Inferior parietal cortex (tissue), 1 donor: ENCODE measurements around the gene CHCHD6.
"Not testable (repeated sequence)": the region's sequence is repeated elsewhere in the genome, so short reads cannot be mapped to it uniquely, and the experiment has no call there.

Experiments
- DNase-seq: peaks from one replicate; pipeline ENCODE4 v3.0.0-alpha.2; 2016; ENCODE audit errors: extremely low spot score

The CHCHD6 gene

DNA sequence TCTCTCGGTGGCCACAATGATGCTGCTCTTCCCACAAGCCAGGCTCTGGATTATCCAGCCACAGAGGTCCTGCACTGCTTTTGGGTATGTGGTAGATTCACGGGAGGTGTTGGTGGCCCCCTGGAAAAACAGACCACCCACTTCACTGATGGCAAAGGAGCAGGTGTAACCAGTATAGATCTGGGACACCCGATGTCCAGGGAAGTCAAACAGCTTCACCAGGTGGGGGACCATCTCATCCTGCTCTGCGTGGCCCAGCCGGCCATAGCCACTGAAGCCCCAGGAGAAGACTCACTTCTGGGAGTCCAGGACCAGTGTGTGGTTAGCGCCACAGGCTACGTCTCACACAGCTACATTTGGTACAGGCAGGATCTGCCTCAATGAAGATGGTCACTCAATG lies 62.6 kb downstream of the CHCHD6 start:
- DNase-seq, result no peak

GRCh38 chr3:126768903-126769302 lies 64.9 kb downstream of the CHCHD6 start:
- no peak for DNase-seq

- DNase-seq, result no peak
These were observed 66.1 kb downstream of the CHCHD6 start for GRCh38 chr3:126770096-126770495.

DNA sequence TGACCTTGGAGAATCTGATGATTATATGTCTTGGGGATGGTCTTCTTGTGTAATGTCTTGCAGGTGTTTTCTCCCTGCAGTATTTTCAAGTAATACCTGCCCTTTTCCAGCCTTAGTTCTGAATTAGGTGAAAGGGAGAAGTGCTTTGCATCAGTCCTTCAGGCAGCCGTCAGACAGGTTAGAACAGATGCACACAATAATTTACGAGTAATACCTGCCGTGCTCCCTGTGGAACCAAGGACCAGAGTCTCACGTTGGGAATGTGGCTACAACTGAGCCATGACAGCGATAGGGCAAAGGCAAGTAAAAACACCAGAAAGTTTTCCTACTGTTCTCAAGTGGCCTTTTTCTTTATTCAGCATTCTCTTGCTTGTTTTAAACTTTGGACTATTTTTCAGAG lies 69.1 kb downstream of the CHCHD6 start:
- no peak for DNase-seq

DNA sequence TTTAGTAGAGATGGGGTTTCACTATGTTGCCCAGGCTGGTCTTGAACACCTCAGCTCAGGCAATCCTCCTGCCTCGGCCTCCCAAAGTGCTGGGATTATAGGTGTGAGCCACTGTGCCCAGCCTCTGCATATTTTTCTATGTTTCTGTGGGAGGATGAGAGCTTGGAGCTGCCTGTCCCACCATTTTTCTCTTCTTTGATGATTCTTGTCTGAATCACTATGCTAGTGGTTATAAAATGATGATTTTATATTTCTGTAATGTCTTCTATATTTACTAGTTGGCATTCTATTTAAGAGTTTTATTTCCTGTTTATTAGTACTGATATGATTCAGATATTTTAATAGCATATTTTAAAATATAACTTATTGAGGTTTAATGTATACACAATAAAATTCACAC lies 69.7 kb downstream of the CHCHD6 start:
- no peak for DNase-seq

GRCh38 chr3:126777366-126777765 lies 73.3 kb downstream of the CHCHD6 start:
- DNase-seq, result no peak

DNA sequence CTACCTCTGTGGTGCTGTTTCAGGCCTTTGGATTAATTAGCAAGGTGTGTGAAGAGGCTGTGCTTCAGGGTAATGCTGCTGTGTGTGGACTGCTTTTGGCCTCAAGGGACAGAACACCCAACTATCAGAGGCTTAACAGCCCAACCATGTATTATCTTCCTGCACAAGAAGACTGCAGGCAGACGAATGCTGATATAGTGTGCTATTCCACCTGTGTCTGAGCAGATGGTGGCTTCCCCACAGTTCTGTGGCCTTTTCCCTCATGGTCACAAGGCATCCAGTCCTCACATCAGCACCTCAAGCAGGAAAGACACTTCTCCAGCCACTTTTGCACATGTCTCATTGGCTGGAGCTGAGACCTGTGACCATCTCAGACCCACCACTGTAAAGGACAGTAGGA lies 76.6 kb downstream of the CHCHD6 start:
- DNase-seq, result no peak

DNA sequence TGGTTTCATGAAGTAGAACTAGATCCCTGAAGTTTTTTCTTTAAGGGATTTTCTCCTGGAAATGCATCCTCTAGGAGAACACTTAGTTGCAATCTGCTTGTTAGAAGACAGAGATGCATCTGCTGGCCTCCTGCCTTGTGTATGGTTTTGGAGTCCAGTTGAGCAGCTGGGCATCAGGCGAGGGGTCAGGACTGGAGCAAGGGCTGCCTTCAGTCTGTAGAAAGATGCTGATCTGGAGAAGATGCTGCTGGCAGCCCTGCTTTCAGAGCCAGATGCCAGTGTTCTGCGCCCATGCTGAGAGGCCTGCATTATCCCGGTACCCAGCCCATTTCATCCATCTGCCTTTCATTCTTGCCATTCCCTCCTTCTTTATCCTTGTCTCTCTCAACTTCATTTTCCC lies 77.4 kb downstream of the CHCHD6 start:
- no peak for DNase-seq

- no peak for DNase-seq
These were observed 78.0 kb downstream of the CHCHD6 start for GRCh38 chr3:126781889-126782491.

DNA sequence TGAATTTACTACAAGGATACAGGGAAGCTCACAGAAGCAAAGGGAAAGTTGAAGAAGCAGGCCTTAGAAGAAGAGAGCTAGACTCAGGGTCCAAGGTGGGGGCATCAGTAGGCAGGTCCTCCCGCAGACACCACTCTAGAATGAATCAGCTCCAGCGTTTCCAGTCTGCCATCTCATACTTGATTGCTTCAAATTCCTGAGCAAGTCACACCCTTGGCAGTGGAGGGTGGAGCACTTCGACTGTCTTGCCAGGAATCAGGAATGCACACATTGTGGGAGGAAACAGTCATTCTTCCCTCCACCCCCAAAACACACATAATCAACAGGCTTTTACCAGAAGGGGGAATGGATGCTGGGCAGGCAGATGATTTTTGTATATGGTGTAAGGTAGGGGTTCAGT lies 78.5 kb downstream of the CHCHD6 start:
- DNase-seq, result no peak

DNA sequence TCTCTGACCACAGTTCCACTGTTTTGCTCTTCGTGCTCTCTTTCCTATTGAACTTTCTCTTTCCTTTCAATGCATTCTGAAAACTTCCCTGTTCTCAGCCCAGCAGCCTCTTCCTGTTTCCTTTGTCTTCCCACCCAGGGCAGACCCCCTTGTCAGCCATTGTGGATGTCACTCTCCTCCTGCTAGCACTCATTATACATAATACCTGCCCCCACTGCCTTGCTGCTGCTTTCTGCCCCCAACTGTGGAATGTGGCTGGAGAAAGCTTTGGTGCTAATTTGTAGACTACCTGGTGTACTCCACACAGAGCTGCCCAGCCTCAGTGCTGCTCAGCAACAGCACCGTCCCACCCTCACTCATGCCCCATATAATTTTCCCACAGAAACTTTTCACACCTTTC lies 80.2 kb downstream of the CHCHD6 start:
- no peak for DNase-seq

GRCh38 chr3:126791320-126791719 lies 87.3 kb downstream of the CHCHD6 start:
- DNase-seq, result not testable (repeated sequence)

DNA sequence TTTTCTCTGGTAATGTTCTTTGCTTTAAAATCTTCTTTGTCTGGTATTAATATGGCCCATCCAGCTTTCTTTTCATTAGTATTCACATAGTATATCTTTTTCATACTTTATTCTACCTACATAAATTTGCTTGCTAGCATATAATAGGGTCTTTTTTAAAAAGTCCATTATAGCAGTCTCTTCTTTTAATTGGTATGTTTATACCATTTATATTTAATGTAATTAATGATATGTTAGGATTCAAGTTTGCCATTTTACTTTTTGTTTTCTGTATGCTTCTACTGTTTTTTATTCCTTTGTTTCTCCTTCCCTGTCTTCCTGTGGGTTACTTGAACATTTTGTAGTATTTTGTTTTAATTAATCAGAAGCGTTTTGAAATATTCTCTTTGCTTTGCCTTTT lies 89.0 kb downstream of the CHCHD6 start:
- DNase-seq, result no peak

DNA sequence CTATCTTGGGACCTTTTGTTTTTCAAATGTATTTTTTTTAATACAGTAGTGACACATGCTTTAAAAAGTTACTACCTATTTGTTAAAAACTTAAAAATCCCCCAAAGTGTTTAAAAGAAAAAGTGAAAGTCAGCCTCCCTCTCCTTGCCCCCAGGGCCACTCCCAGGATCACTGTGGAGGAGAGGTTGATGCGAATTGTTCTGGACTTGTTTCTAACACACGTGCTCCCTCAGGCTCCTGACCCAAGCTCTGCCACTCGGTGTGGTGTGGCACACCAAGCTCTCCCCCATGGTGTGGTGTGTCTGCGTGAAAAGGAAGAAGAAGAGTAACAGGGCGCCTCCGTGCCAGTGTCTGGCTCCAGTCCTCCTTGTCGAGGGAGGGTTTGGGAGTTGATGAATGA lies 93.5 kb downstream of the CHCHD6 start:
- DNase-seq, result no peak

- DNase-seq, result no peak
These were observed 94.5 kb downstream of the CHCHD6 start for GRCh38 chr3:126798521-126798920.

GRCh38 chr3:126799099-126799498 lies 95.1 kb downstream of the CHCHD6 start:
- no peak for DNase-seq

GRCh38 chr3:126801312-126801711 lies 97.3 kb downstream of the CHCHD6 start:
- DNase-seq, result not testable (repeated sequence)

GRCh38 chr3:126807795-126808194 lies 103.8 kb downstream of the CHCHD6 start:
- no peak for DNase-seq

DNA sequence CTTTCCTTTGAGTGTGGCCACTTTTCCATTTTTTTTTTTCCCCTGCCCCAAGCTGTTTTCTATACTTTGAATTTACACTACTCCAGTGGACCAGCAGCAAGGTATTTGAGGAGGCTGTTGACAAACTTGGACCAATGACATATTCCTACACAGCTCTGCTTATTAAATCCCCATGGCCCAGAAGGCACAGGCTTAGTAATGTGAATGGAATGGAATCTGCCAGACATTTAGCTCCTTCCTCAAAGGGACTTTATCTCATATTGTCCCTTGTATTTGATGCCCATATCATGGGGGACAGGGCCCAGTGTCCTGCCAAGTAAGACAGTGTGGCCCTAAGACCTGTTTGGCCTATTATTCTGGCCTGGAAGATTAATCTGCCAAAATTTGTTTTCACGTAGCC lies 107.5 kb downstream of the CHCHD6 start:
- DNase-seq, result no peak

- no peak for DNase-seq
These were observed 112.3 kb downstream of the CHCHD6 start for GRCh38 chr3:126816298-126816697.

DNA sequence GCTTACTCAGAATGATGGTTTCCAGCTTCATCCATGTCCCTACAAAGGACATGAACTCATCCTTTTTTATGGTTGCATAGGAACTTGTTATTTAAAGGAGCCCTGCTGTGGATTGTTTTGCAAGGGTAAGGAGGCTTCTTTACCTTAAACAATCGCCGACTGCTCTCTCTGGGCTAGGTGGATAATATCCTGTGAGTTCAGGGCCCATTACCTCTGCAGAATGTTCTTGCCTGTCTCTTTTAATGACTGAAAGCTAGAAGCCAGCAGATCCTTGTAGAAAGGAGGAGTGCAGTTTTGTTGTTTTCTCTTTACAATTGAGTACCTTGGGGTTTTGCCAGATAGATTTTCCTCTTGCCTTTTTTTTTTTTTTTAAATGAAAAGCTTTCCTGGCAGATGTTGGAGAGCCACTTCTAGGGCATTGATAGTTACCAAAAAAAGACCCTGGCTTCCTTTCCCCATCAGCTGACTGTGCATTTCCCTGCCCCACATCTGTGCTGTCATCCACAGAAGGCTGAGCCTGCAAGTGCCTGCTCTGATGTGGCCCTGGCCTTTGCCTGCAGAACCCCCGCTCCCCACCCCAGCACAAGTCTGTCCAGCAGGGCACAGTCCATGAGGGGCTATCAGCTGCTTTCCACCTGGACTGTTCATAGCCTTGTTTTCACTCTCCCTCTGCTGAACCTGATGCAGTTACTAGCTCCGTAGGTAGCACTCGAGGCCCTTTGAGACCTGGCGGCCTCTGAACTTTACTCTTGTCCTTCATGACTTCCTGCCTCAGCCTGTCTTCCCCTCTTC lies 113.1 kb downstream of the CHCHD6 start:
- peak; percentile 46 for DNase-seq

- DNase-seq, result no peak
These were observed 113.7 kb downstream of the CHCHD6 start for GRCh38 chr3:126817781-126818180.

DNA sequence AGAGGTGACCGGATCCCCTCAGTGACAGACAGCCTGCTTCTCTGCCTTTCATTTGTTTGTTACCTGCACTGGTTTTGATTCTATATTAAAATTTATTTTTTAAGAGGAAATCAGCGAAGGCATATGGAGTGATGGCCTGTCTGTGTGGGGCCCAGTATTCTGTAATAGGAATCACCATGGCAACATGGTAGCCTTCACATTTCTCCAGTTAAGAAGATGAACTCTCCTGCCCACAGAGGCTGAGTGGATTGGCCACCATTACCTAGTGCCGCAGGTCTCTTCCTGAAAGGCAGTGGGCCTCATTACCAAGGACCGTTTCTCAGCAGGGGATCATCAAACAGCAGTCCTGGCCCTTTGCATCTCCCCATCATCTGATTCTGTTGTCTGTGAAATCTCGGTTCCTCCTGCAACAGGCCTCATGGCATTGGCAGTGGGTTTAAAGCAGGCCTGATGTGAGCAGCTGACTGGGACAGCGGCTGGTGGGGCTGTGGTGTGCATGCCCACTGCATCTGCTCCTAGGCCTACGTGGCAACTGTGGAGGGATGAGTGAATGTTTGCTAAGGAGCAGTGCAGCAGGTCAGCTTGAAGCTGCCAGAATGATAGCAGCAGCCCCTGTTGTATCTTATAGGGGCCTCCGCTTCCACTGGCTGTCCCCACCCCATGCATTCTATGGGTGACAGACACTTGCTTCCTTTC lies 114.5 kb downstream of the CHCHD6 start:
- no peak for DNase-seq
